COLO668 (cell line): ENCODE measurements around the gene KLHL26.

ENCODE experiments used
- DNase-seq: peaks from one replicate; lab custom pipeline; 2025; ENCODE audit not compliant: unreplicated experiment; lab: John Stamatoyannopoulos, UW

Gene KLHL26

DNA sequence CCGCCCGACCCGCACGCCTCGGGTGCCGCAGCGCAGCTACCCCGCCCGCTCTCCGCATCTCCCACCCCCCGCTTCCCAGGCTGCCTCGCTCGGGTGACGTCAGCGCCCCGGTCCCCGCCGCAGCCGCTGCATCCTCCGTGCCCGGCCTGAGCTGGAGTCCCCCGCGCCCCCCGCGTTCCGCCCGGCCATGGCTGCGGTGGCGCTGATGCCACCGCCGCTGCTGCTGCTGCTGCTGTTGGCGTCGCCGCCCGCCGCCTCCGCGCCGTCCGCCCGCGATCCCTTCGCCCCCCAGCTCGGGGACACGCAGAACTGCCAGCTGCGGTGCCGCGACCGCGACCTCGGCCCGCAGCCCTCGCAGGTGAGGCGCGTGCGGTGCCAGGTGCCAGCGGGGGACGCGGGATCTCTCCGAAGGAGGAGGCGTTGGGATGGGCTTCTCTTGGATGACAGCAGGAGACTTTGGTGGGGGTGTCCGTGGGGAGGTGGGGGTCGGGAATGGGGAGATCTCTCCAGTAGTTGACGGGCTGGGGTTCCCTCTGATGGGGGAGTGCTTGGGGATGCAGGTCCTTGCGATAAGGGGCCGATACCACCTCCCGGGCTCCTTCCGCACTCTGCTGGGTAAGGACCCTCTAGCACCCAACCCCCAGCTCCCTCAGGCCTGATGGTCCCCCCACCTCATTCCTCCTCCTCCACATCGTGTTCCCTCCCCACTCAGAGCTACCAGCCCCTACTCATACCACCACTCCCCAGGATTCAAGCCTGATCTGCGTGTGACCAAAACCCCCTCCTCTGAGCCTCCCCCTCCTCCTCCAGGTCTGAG, 23.8 kb upstream of the KLHL26 start, which contains the start of gene TMEM59L:
TSS of gene TMEM59L (plus strand) at position 99 of the 817 bp plus-strand sequence. CDS start at position 188, 89 bp downstream.
- DNase-seq = peak; percentile 27

DNA sequence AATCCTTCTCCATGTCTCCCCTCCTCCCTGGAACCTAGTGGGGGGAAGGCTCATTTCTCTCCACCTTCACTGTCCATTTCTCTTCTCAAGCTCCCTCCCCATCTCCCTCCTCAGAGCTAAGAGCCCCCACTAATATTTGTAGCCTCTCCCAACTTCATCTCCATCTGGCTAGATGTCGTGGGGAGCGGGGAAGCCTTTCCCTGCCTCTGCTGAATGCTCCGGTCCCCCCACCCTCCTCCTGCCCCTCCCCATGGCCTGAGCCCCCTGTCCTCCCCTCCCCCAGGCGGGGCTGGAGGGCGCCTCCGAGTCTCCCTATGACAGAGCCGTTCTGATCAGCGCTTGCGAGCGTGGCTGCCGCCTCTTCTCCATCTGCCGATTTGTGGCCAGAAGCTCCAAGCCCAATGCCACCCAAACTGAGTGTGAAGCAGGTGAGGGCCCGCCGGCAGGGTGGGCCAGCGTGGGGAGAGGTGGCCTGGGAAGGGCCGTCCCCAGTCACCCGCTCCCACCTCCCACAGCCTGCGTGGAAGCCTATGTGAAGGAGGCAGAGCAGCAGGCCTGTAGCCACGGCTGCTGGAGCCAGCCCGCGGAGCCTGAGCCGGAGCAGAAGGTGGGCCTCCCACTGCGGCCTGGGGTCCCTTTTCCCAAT, 23.1 kb upstream of the KLHL26 start:
- no peak for DNase-seq

DNA sequence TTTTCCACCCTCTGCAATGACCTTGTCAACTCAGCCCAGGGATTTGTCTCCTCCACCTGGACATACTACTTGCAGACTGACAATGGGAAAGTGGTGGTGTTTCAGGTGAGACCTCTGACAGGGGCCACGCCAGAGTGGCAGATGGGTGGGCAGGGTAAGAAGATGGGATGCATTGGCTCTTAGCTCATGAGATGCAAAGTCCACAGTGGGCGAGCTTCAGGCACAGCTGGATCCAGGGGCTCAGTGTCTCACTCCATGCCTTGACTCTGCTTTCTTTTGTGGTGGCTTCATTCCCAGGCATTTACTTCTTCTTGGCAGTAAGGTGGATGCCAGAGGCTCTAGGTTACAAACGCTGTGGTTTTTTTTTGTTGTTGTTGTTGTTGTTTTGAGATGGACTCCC, 20.8 kb upstream of the KLHL26 start:
- no peak for DNase-seq

DNA sequence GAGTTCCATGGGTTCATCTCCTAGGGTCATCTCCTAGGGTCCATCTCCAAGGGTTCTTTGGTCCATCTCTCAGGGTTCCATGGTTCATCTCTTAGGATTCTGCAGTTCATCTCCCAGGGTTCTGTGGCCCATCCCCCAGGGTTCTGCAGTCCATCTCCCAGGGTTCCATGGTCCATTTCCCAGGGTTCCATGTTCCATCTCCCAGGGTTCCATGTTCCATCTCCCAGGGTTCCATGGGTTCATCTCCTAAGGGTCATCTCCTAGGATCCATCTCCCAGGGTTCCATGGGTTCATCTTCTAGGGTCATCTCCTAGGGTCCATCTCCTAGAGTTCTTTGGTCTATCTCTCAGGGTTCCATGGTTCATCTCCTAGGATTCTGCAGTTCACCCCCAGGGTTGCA, 19.3 kb upstream of the KLHL26 start:
- no peak for DNase-seq

DNA sequence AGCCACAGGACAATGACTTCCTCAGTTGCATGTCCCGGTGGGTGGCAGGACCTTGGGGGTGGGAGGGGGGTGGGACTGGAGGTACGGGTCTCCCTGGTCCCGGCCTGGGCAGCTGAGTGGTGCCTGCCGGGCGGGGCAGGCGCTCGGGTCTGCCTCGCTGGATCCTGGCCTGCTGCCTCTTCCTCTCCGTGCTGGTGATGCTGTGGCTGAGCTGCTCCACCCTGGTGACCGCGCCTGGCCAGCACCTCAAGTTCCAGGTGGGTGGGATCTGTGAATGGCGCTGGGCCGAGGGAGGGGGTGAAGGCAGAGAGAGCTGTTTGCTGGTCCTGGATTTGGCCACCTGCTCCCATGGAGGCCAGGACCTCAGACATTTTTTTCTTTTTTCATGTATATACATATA, 18.6 kb upstream of the KLHL26 start:
- DNase-seq = no peak

DNA sequence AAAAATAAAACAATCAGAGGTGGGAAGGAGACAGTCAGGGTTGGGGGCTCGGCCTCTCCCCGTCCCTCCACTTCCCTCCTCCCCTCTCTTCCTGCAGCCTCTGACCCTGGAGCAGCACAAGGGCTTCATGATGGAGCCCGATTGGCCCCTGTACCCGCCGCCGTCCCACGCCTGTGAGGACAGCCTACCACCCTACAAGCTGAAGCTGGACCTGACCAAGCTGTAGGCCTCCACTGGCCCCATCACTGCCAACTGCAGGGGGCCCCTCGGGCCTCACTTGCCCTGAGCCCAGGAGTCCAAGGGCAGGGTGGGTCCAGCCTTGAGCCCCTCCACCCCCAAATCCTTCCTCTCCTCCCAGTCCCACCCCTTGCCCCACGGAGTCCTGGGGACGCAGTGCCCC, 16.5 kb upstream of the KLHL26 start:
- DNase-seq = no peak

DNA sequence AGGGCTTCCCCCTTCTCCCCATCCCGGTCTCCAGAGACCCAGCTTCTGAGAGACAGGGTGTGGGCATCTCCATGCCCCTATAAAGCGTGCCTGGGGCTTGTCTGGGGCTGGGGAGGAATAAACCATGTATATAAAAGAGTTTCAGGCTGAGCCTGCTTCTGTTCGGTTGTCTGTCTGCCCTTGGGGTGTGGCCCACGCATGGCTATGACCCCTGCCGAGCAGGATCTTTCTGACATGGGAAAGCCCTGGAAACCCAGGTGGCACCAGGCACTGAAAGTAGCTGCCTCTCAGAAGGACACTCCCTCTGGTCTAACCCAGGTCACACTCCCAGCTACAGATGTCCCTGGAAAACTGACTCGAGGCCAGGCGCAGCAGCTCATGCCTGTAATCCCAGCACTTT, 15.9 kb upstream of the KLHL26 start:
- DNase-seq = no peak

DNA sequence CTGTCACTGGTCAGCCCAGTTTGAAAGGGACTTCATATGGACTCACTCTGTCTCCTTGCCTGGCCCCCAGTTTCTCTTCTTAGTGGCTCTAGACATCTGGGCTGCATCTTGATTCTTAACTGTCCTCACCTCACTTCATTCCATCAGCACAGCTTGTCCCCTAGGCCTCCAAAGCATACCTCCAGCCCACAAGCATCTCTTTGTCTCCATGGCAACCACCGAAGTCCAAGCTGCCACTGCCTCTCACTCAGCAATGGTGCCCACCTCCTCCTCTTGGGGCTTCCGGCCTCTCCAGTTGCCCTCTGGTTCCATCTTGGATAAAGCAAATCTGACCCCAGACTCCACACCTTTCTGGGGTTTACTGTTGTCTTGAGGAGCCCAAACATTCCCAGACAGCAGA, 9.9 kb upstream of the KLHL26 start:
- no peak for DNase-seq

DNA sequence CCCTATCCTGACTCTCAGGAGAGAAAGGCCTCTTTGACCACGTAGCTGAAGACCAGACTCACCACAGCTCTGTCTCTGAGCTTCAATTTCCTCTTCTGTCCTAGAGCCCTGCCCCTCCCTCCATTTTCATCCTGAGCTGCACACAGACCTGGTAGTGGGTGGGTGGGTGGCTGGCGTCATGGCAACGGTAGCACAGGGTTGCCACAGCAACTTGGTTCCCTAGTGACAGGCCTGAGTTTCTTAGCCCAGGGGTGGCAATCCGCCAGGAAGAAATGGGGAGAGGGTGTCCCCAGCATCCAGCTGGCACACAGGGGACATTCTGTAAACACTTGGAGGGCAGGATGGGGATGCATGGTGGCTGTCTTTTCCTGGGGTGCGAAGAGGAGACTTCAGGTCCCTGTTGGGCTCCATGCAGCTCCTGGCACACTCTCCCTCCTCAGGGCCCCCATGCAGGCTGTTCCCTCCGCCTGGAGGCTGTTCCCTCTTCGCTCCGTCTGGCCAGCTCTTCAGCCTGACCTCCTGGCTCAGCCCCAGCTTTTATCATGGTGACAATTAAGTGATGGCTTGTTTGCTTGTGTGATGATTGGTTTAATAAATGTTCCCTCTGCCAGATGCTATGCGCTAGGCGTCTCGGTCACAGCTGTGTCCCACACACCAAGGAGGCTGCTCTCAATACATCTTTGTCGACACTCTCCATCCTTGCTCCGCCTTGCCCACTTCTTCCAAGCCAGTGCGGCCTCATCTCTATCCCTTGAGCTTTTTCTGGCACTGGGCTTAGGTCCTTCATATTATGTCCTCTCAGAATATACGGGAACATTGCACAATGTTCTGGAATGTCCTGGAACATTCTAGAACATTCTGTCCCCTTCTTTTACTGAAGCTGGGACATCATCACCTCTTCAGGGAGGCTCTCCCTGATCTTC, 7.4 kb upstream of the KLHL26 start:
- no peak for DNase-seq

DNA sequence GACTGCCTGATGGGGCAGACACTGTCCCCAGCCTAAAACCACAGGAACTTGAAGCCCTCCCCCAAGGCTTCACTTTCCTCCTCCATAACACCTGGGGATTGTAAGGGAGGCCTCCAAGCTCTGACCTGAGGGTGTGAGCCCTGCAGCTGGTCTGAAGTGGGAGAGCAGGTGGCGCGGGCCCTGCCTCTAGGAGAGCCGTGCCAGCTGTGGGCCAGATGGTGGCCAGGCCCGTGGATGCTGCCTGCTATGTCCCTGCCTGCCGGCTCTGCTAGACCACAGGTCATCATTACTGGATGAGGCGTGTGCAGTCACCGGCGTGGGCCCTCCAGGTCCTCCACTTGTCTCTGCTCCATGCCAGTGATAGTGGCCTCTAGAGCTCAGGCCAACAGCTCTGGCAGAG, 3.5 kb upstream of the KLHL26 start:
- peak; percentile 95 for DNase-seq

DNA sequence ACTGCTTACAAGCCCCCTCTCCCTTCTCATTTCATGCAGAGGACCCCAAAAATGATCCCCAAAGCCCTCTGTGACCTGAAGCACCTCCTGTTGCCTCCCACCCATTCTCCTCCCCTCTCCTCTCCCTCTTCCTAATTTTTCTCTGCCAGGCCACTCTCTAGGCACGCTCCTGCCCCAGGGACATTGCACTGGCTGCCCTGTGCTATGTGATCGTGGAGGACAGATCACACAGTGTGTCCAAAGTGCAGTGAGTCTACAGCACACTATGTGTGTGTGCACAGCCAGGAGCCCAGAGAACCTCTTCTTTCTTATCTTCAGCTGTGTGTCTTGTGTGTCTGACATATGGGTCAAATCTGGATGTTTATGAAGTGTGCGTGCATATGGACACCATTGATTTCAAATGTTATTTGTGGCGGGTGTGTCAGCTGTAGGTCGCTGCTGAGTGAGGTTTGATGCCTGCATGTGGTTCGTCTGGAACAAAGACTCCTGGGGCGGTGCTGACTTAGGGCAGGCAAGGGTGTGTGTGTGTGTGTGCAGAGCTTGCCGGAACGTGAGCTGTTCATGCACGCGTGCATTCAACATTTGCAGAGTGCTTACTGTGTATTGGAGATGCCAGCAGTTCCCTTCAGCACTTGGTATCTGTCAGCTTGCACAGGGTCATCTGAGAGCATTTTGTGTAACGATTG, 2.1 kb upstream of the KLHL26 start:
- DNase-seq = peak; percentile 36

DNA sequence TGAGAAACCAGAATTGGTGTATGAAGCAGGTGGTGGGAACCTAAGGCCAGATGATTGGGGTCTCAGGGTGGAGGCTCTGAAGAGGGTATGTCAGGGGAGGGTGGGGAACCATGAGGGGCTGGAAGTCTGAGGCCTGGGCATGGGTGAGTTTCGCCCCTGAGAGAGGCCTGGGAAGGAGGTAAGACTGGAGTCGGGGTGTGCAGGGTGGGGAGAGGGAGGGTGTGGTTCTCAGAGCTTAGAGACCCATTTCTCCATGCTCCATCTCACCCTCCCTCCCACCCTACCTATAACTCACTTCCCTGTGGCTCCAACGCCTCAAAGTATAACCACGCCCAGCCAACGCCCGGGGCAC, 1.0 kb upstream of the KLHL26 start:
- DNase-seq = no peak

DNA sequence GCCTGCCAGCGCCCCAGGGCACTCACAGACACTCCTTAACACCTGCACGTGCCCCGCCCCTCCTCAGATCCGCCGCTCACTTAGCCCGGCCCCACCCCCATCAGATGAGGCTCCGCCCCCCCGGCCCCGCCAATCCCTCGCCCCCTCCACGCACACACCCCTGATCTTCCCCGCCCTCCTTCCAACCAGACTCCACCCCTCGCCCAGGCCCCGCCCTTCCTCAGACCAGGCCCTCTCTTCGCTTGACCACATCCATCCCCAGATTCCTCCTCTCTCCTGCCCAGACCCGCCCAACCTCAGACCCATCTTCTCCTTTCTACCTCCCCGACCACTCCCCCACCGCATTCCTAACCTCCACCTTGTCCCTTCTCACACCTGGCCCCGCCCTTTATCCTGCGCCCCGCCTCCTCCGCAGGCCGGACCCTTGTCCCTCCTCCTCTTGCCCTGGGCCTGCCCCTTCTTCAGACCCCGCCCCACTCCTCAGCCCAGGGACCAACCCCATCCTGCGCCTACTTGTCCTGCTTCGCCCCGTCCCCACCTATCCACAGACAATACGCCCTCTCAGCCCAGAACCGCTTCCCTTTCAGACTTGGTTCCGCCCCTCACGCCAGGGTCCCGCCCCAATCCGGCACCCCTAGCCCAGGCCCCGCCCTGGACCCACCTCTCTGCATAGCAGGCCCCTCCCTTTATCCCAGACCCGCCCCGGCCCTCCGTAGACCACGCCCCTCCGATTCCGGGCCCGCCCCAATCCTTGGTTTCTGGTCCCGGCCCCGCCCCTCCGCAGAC, 452 bp upstream of the KLHL26 start:
- DNase-seq = peak; percentile 95

DNA sequence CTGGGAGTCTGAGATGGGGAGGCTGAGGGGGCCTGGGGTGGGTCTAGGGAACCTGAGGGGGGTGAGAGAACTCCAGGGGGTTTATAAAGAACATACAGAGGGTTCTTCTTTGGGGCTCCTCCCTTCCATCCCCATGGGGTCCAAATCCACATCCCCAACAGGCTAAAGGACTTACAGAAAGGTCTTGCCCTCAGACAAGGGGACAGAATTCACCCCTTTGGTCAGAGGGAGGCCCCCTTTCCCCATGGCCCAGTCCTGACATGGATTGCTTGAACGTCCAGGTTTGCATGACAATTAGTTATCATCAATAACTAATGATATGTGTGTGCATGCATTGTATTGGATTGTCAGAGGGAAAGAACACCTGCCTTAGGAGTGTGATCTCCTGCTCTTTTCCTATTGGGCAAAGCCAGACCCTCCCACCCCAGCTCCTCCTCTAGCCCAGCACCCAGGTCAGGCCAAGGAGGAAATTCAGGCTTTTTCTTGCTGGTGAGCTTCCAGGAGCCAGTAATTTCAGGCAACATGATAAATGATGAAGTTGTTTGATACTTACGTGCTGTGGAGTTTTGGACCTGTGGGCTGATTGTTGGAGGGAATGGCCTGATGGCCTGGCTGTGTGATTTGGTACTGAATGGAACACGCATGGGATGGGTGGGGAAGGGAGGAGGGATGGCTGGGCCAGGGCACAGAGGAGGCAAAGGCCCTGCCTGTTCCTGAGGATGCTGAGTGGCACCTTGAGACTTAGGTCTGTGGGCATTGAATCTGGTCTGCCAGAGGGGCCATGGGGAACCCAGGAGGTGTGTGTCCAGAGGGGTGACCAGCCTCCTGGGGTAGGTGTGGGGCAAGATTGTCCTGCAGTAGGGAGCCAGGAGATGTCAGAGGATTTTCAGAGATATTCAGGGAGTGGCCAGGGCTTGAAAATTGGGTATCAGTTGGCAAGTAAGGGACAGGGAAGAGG, 1.1 kb downstream of the KLHL26 start:
- peak; percentile 62 for DNase-seq

DNA sequence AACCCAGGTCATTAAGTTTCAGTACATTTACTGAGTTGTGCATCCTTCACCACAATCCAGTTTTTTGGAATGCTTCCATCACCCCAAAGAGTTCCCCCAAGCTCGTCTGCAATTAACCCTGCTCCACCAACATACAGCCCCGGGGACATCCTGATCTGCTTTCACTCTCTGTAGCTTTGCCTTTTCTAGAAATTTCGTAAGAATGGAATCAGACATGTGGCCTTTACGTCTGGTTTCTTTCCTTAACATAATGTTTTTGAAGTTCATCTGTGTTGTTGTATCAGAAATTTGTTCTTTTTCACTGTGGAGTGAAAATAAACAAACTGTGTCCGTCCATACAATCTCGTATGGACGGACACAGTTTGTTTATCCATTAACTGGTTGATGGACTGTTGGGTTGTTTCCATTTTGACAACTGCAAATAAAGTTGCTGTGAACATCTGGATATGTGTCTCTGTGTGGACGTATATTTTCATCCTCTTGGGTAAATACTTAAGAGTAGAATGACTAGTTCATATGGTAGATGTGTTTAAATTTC, 2.9 kb downstream of the KLHL26 start:
- DNase-seq = no peak

DNA sequence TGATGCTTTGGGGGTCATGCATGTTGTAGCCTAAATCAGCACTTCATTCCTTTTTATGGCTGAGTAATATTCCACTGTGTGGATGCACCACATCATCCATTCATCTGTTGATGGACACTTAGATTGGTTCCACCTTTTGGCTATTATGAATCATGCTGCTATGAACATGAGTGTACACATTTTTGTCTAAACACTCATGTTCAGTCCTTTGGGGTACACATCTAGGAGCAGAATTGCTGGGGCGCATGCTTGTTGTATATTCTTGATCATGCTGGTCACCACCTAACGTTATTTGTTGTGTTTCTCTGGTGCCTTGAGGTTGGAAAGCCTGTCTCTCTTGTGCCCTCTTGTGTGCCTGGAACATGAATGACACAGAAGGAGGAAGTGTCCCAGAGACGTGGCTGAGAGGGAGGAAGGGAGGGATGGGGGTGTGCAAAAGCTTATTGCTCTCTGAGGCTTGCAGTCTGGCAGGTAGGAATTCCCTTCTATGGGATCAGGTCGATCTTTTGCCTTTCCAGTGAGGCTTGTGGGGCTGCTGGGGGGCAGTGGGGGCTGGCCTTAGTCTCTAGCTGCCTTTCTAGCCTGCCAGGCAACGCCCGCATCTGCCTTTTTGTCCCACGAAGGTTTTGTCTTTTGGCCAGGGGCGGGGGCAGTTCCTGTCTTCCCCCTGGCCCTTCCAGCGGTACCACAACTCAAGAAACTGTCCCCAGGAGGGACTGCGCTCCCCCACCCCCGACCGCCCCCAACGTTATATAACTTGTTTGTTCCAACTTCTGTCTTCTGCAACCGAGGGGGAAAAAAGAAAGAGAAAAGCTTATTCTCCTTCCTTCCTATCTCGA, 7.6 kb downstream of the KLHL26 start:
- DNase-seq = no peak

DNA sequence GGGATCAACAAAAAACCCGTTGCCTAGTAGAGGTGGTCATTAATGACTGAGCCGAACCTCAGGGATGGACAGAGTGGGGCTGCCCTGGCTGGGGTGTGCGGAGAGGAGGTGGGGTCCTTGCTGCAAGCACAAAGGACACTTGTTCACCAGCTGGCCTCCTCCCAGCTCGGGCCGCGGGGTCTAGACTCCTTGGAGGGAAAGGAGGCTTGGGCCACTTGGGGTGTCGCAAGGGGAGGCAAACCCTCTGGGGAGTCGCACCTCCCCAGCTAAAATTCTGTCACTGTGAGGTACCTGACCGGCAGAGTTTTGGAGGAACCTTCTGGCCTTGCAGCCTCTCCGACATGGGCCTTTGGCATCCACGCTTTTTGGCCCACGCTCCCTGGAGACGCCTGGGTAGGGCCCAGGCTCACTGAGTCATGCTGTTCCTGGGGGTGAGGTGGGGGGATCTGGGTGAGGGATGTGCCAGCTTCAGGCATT, 8.2 kb downstream of the KLHL26 start:
- no peak for DNase-seq
